HEK293T (cell line): Measurements from ENCODE around the gene ADAMTS13.

Experiments used
- ARNT ChIP-seq: fragments of 450-650 bp; IDR thresholded peaks from 2 replicates; pipeline ENCODE4 v1.6.1; 2017; ENCODE audit warnings: mild to moderate bottlenecking
- BHLHE40 ChIP-seq: fragments of 450-650 bp; IDR thresholded peaks from 2 replicates; pipeline ENCODE4 v1.6.1; 2016; ENCODE audit warnings: mild to moderate bottlenecking, moderate library complexity, borderline replicate concordance
- FOXA1 ChIP-seq: fragments of 450-650 bp; IDR thresholded peaks from 2 replicates; pipeline ENCODE4 v1.6.1; 2016; ENCODE audit warnings: mild to moderate bottlenecking
- FOXK2 ChIP-seq: fragments of 450-650 bp; IDR thresholded peaks from 2 replicates; pipeline ENCODE4 v1.6.1; 2016; ENCODE audit warnings: mild to moderate bottlenecking
- FOXM1 ChIP-seq: fragments of 450-650 bp; IDR thresholded peaks from 2 replicates; pipeline ENCODE4 v1.6.1; 2017; ENCODE audit warnings: mild to moderate bottlenecking, borderline replicate concordance
- HDGF ChIP-seq: fragments of 450-650 bp; IDR thresholded peaks from 2 replicates; pipeline ENCODE4 v1.6.1; 2017; ENCODE audit warnings: antibody characterized with exemption, borderline replicate concordance
- L3MBTL2 ChIP-seq: fragments of 450-650 bp; conservative IDR thresholded peaks from 2 replicates; pipeline ENCODE4 v1.6.1; 2016; ENCODE audit warnings: mild to moderate bottlenecking
- LEF1 ChIP-seq: fragments of 450-650 bp; IDR thresholded peaks from 2 replicates; pipeline ENCODE4 v1.6.1; 2017; ENCODE audit warnings: mild to moderate bottlenecking, borderline replicate concordance
- SP1 ChIP-seq: fragments of 450-650 bp; IDR thresholded peaks from 2 replicates; pipeline ENCODE4 v1.6.1; 2017
- SUZ12 ChIP-seq: fragments of 450-650 bp; IDR thresholded peaks from 2 replicates; pipeline ENCODE4 v1.6.1; 2016; ENCODE audit warnings: mild to moderate bottlenecking
- TARDBP ChIP-seq: fragments of 450-650 bp; IDR thresholded peaks from 2 replicates; pipeline ENCODE4 v1.6.1; 2016
- ZNF384 ChIP-seq: fragments of 450-650 bp; IDR thresholded peaks from 2 replicates; pipeline ENCODE4 v1.6.1; 2016

GRCh38 chr9:133492061-133493021 lies 70.2 kb downstream of the ADAMTS13 start:
- TF ChIP-seq SP1 (no peak), TARDBP (no peak), L3MBTL2 (no peak), FOXM1 (no peak), ARNT (no peak), SUZ12 (no peak), HDGF (no peak), BHLHE40 (no peak), ZNF384 (no peak), FOXK2 (no peak), LEF1 (no peak), FOXA1 (no peak)
